ENCODE measurements around the gene ARHGEF12.

The ARHGEF12 gene

GRCh38 chr11:120514541-120515121, 178.4 kb downstream of the ARHGEF12 start:
- no peak overlapping the region for H3K27ac Mint-ChIP-seq
- H3K27me3 Mint-ChIP-seq, result peaks cover 37% of the 10 kb centered on the region

GRCh38 chr11:120515186-120515723, 179.0 kb downstream of the ARHGEF12 start:
- Mint-ChIP-seq H3K4me3 (no peak overlapping the region), H3K27me3 (peaks cover 34% of the 10 kb centered on the region), H3K36me3 (no peaks in the 10 kb centered on the region), H3K4me1 (no peaks in the 10 kb centered on the region), H3K9me3 (no peaks in the 10 kb centered on the region), H3K27ac (no peak overlapping the region)

More at GRCh38 chr11:120514541-120515121, 178.4 kb downstream of the ARHGEF12 start:
- Mint-ChIP-seq H3K36me3 (no peaks in the 10 kb centered on the region), H3K4me1 (no peaks in the 10 kb centered on the region), H3K9me3 (no peaks in the 10 kb centered on the region), H3K4me3 (no peak overlapping the region)

GRCh38 chr11:120516461-120517389, 180.5 kb downstream of the ARHGEF12 start:
- Mint-ChIP-seq H3K4me1 (no peaks in the 10 kb centered on the region), H3K4me3 (no peak overlapping the region), H3K27me3 (peaks cover 27% of the 10 kb centered on the region), H3K9me3 (no peaks in the 10 kb centered on the region), H3K36me3 (no peaks in the 10 kb centered on the region), H3K27ac (no peak overlapping the region)

GRCh38 chr11:120517390-120517761, 181.2 kb downstream of the ARHGEF12 start:
- Mint-ChIP-seq H3K27ac (no peak overlapping the region), H3K4me3 (no peak overlapping the region), H3K36me3 (no peaks in the 10 kb centered on the region), H3K9me3 (no peaks in the 10 kb centered on the region), H3K27me3 (peaks cover 27% of the 10 kb centered on the region), H3K4me1 (no peaks in the 10 kb centered on the region)

- Mint-ChIP-seq H3K27me3 (peaks cover 25% of the 10 kb centered on the region), H3K4me3 (no peak overlapping the region), H3K9me3 (no peaks in the 10 kb centered on the region), H3K36me3 (no peaks in the 10 kb centered on the region), H3K27ac (no peak overlapping the region), H3K4me1 (no peaks in the 10 kb centered on the region)
Measured at GRCh38 chr11:120517801-120518291, 181.6 kb downstream of the ARHGEF12 start.

- peaks cover 24% of the 10 kb centered on the region for H3K27me3 Mint-ChIP-seq
- H3K36me3 Mint-ChIP-seq, result no peaks in the 10 kb centered on the region
- H3K9me3 Mint-ChIP-seq, result no peaks in the 10 kb centered on the region
- H3K4me1 Mint-ChIP-seq, result no peaks in the 10 kb centered on the region
- no peak overlapping the region for H3K27ac Mint-ChIP-seq
- no peak overlapping the region for H3K4me3 Mint-ChIP-seq
Measured at GRCh38 chr11:120518356-120518755, 182.1 kb downstream of the ARHGEF12 start.

- no peaks in the 10 kb centered on the region for H3K9me3 Mint-ChIP-seq
Measured at GRCh38 chr11:120519474-120519873, 183.3 kb downstream of the ARHGEF12 start.

GRCh38 chr11:120520091-120520822, 184.0 kb downstream of the ARHGEF12 start:
- Mint-ChIP-seq H3K4me1 (no peaks in the 10 kb centered on the region), H3K27ac (no peak overlapping the region), H3K27me3 (peaks cover 19% of the 10 kb centered on the region), H3K9me3 (no peaks in the 10 kb centered on the region), H3K36me3 (no peaks in the 10 kb centered on the region), H3K4me3 (no peak overlapping the region)

More at GRCh38 chr11:120519474-120519873, 183.3 kb downstream of the ARHGEF12 start:
- Mint-ChIP-seq H3K27ac (no peak overlapping the region), H3K4me1 (no peaks in the 10 kb centered on the region), H3K36me3 (no peaks in the 10 kb centered on the region), H3K4me3 (no peak overlapping the region), H3K27me3 (peaks cover 24% of the 10 kb centered on the region)

- no peak overlapping the region for H3K4me3 Mint-ChIP-seq
- H3K4me1 Mint-ChIP-seq, result no peaks in the 10 kb centered on the region
- no peaks in the 10 kb centered on the region for H3K9me3 Mint-ChIP-seq
- no peaks in the 10 kb centered on the region for H3K36me3 Mint-ChIP-seq
- no peak overlapping the region for H3K27ac Mint-ChIP-seq
- peaks cover 12% of the 10 kb centered on the region for H3K27me3 Mint-ChIP-seq
Measured at GRCh38 chr11:120521176-120521575, 185.0 kb downstream of the ARHGEF12 start.

- Mint-ChIP-seq H3K27me3 (peaks cover 9% of the 10 kb centered on the region), H3K4me3 (no peak overlapping the region), H3K27ac (no peak overlapping the region), H3K9me3 (no peaks in the 10 kb centered on the region), H3K4me1 (no peaks in the 10 kb centered on the region), H3K36me3 (no peaks in the 10 kb centered on the region)
Measured at GRCh38 chr11:120522021-120522420, 185.8 kb downstream of the ARHGEF12 start.

GRCh38 chr11:120522736-120523135, 186.5 kb downstream of the ARHGEF12 start:
- Mint-ChIP-seq H3K9me3 (no peaks in the 10 kb centered on the region), H3K4me3 (no peak overlapping the region), H3K27ac (no peak overlapping the region), H3K4me1 (no peaks in the 10 kb centered on the region), H3K36me3 (no peaks in the 10 kb centered on the region), H3K27me3 (peaks cover 6% of the 10 kb centered on the region)

GRCh38 chr11:120523196-120523595, 187.0 kb downstream of the ARHGEF12 start:
- no peaks in the 10 kb centered on the region for H3K4me1 Mint-ChIP-seq
- peaks cover 6% of the 10 kb centered on the region for H3K27me3 Mint-ChIP-seq
- H3K4me3 Mint-ChIP-seq, result no peak overlapping the region
- no peak overlapping the region for H3K27ac Mint-ChIP-seq
- H3K9me3 Mint-ChIP-seq, result no peaks in the 10 kb centered on the region
- no peaks in the 10 kb centered on the region for H3K36me3 Mint-ChIP-seq

GRCh38 chr11:120524536-120525085, 188.4 kb downstream of the ARHGEF12 start:
- Mint-ChIP-seq H3K36me3 (no peaks in the 10 kb centered on the region), H3K27ac (no peak overlapping the region), H3K9me3 (no peaks in the 10 kb centered on the region), H3K4me3 (no peak overlapping the region), H3K4me1 (no peaks in the 10 kb centered on the region), H3K27me3 (peaks cover 6% of the 10 kb centered on the region)

GRCh38 chr11:120525261-120526171, 189.3 kb downstream of the ARHGEF12 start:
- Mint-ChIP-seq H3K4me1 (no peaks in the 10 kb centered on the region), H3K9me3 (no peaks in the 10 kb centered on the region), H3K27ac (no peak overlapping the region), H3K36me3 (no peaks in the 10 kb centered on the region), H3K27me3 (peaks cover 9% of the 10 kb centered on the region), H3K4me3 (no peak overlapping the region)
